GM12878 (cell line): Measurements from ENCODE around the gene BAZ2B. TPM values are rescaled to one million over a fixed set of nuclear protein-coding genes. Genes with fewer than 3 reads are reported as not detected.

Source experiments
- ATAC-seq: fragments of 200-7000 bp; cut with Tn5 transposase; 3 replicates; pipeline ENCODE4 v1.9.1; 2020; ENCODE audit warnings: mild to moderate bottlenecking, moderate library complexity
- BruUV-seq: library from RNA; stranded (reverse); fragments of 400-500 nt; replicated peaks from 2 replicates; lab custom pipeline; 2021; lab: Mats Ljungman, UMichigan
- CTCF ChIA-PET: fragments of 300-600 bp; sonication (Branson Sonifier 250); formaldehyde crosslinking; extraction: SDS; loops from one replicate; lab custom pipeline; 2021; ENCODE audit warnings: inconsistent platforms; lab: Yijun Ruan, JAX
- POLR2A ChIA-PET: fragments of 350-600 bp; formaldehyde crosslinking; extraction: SDS; loops from one replicate; lab custom pipeline; 2021; ENCODE audit warnings: inconsistent platforms; lab: Charles Lee
- RAD21 ChIA-PET: fragments of 300-600 bp; sonication (Branson Sonifier 250); formaldehyde crosslinking; loops from one replicate; lab custom pipeline; 2023; ENCODE audit warnings: antibody characterized with exemption; ENCODE audit not compliant: unreplicated experiment; lab: Charles Lee
- SMC1A ChIA-PET: fragments of 300-600 bp; sonication (Branson Sonifier 250); formaldehyde crosslinking; loops from one replicate; lab custom pipeline; 2023; ENCODE audit not compliant: unreplicated experiment, uncharacterized antibody; lab: Charles Lee
- DNase-seq: peaks from one replicate; pipeline ENCODE4 v3.0.0-alpha.2; 2011; ENCODE audit warnings: low read depth, low spot score
- FAIRE-seq: peaks from 3 replicates; lab custom pipeline; 2011; peaks lifted over from hg19 to GRCh38; lab: Jason Lieb, UNC
- H2AFZ ChIP-seq: 2 replicates; pipeline ENCODE4 v1.6.0; 2011; ENCODE audit warnings: low read depth, low read length, control low read depth; ENCODE audit not compliant: control insufficient read depth
- H3K27ac ChIP-seq: 2 replicates; pipeline ENCODE4 v1.5.1; 2011; ENCODE audit warnings: control low read depth; ENCODE audit not compliant: control insufficient read depth, insufficient read depth
- H3K27me3 ChIP-seq, 2 experiments: replicated peaks in 1 of 2; 2 replicates each; pipeline versions ENCODE4 v1.6.0 to v1.6.1; 2011; ENCODE audit warnings: low read length in 1 of 2; ENCODE audit not compliant: control insufficient read depth in 2 of 2, insufficient read depth in 2 of 2
- H3K36me3 ChIP-seq, 2 experiments: 2 replicates each; pipeline ENCODE4 v1.5.1; 2011; ENCODE audit warnings: low read length in 1 of 2; ENCODE audit not compliant: control insufficient read depth in 2 of 2, insufficient read depth in 2 of 2
- H3K4me1 ChIP-seq: 2 replicates; pipeline ENCODE4 v1.6.1; 2011; ENCODE audit warnings: mild to moderate bottlenecking, low read length, moderate library complexity, mixed read lengths; ENCODE audit not compliant: control insufficient read depth, insufficient read depth
- H3K4me2 ChIP-seq: 2 replicates; pipeline ENCODE4 v1.6.0; 2011; ENCODE audit warnings: control low read depth; ENCODE audit not compliant: control insufficient read depth, insufficient read depth
- H3K4me3 ChIP-seq: fragments of 200-600 bp; sonication (generic); 2 replicates; pipeline ENCODE4 v1.5.1; 2016
- H3K79me2 ChIP-seq: 2 replicates; pipeline ENCODE4 v1.6.0; 2011; ENCODE audit warnings: low read length; ENCODE audit not compliant: control insufficient read depth, insufficient read depth
- H3K9ac ChIP-seq: 2 replicates; pipeline ENCODE4 v1.8.0; 2011; ENCODE audit warnings: low read length, control low read depth, mixed read lengths; ENCODE audit not compliant: control insufficient read depth, insufficient read depth
- H3K9me3 ChIP-seq: replicated peaks from 3 replicates; pipeline ENCODE4 v1.5.1; 2011; ENCODE audit warnings: mild to moderate bottlenecking, low read length; ENCODE audit not compliant: control insufficient read depth, insufficient read depth
- H4K20me1 ChIP-seq: 2 replicates; pipeline ENCODE4 v1.6.0; 2011; ENCODE audit not compliant: control insufficient read depth, insufficient read depth
- ATF2 ChIP-seq: IDR thresholded peaks from 2 replicates; pipeline ENCODE4 v1.6.1; 2012; ENCODE audit warnings: low read length, inconsistent platforms
- CUX1 ChIP-seq: IDR thresholded peaks from 2 replicates; pipeline ENCODE4 v1.6.1; 2012; ENCODE audit warnings: improper control_type of control experiment, low read depth, low read length; ENCODE audit not compliant: insufficient replicate concordance
- GABPA ChIP-seq: IDR thresholded peaks from 2 replicates; pipeline ENCODE4 v1.6.1; 2014; ENCODE audit warnings: antibody characterized with exemption, low read depth, mild to moderate bottlenecking, inconsistent platforms
- JUND ChIP-seq: IDR thresholded peaks from 2 replicates; pipeline ENCODE4 v1.6.1; 2012; ENCODE audit warnings: low read depth, mild to moderate bottlenecking, low read length, improper control_type of control experiment, moderate library complexity
- MTA2 ChIP-seq: fragments of 450-650 bp; IDR thresholded peaks from 2 replicates; pipeline ENCODE4 v1.6.1; 2016; ENCODE audit warnings: low read depth, mild to moderate bottlenecking, moderate library complexity
- RELB ChIP-seq: fragments of 450-650 bp; IDR thresholded peaks from 2 replicates; pipeline ENCODE4 v1.6.1; 2017; ENCODE audit warnings: low read depth, mild to moderate bottlenecking, moderate library complexity
- TBL1XR1 ChIP-seq: IDR thresholded peaks from 2 replicates; pipeline ENCODE4 v1.6.1; 2012; ENCODE audit warnings: low read depth, low read length, improper control_type of control experiment
- ZNF217 ChIP-seq: fragments of 450-650 bp; IDR thresholded peaks from 2 replicates; pipeline ENCODE4 v1.6.1; 2017; ENCODE audit warnings: antibody characterized with exemption, mild to moderate bottlenecking
- WGBS: methylation state at CpG from one replicate; pipeline ENCODE4 v1.1.6; 2016; ENCODE audit warnings: low lambda C conversion rate; ENCODE audit not compliant: insufficient replicate concordance, insufficient coverage; ENCODE audit errors: missing lambda C conversion rate; 5-methylcytosine and 5-hydroxymethylcytosine counted together
- in situ Hi-C: fragments of 300-500 bp; cut with MboI; formaldehyde crosslinking; loops from 9 replicates; pipeline ENCODE4 v1.14.3; 2018; ENCODE audit warnings: mixed read lengths
- intact Hi-C: fragments of 100-400 bp; cut with micrococcal nuclease; formaldehyde crosslinking; loops from one replicate; pipeline ENCODE4 v1.14.2; 2022; ENCODE audit not compliant: unreplicated experiment
- polyA plus RNA-seq, 11 experiments: library from polyadenylated mRNA; depleted of rRNA in 4 of 11; unstranded in 6 of 11; stranded (reverse) in 5 of 11; fragments of >200 nt; fragmentation: Nextera tagmentation in 4 of 11; fragmentation: Illumina TruSeq in 1 of 11; extraction: Ambion mirVana in 4 of 11; extraction: Trizol in 1 of 11; gene quantifications; 1 replicate in 1 of 11; 2 replicates in 10 of 11; pipeline versions ENCODE4 v1.2.1 to v1.2.3, GENCODE V29; 2011 to 2016; ENCODE audit warnings: inconsistent platforms in 2 of 11, missing spikeins in 2 of 11, low read depth in 1 of 11
- total RNA-seq, 4 experiments: library from RNA; depleted of rRNA in 3 of 4; stranded (reverse); fragments of >200 nt in 3 of 4; fragmentation: Illumina TruSeq in 1 of 4; extraction: Trizol in 1 of 4; gene quantifications; 2 replicates each; pipeline versions ENCODE4 v1.2.1 to v1.2.3, GENCODE V29; 2013 to 2021

The BAZ2B gene
- total and polyA plus RNA-seq, 10 of the 15 experiments (the other 5 are each of a cell fraction or from before 2014, with no cell fraction given): 8.8 to 49.7 (median 24.7) TPM

GRCh38 chr2:159382447-159383028 lies 233.8 kb downstream of the BAZ2B start:
- ChIA-PET RAD21 (no interaction called here), CTCF (no interaction called here), POLR2A (no interaction called here), SMC1A (no interaction called here)
- TF ChIP-seq JUND (no peak), ATF2 (no peak)
- no peak overlapping the region for H2AFZ ChIP-seq
- no peaks in the 10 kb centered on the region for H3K9me3 ChIP-seq
- 95% methylated on average over 6 of the region's 6 CpGs for whole genome bisulfite sequencing
- ATAC-seq: no peak
- H3K4me3 ChIP-seq: no peak overlapping the region
- no peaks in the 10 kb centered on the region for H3K27me3 ChIP-seq
- no peak overlapping the region for H3K4me2 ChIP-seq
- no peaks in the 10 kb centered on the region for H3K79me2 ChIP-seq
- no peak for DNase-seq
- H3K9ac ChIP-seq: no peak overlapping the region
- H3K27ac ChIP-seq: no peak overlapping the region
- no peaks in the 10 kb centered on the region for H3K4me1 ChIP-seq
- in situ Hi-C loops (no loop called here), intact Hi-C loops (no loop called here)
- peaks cover 0 to 15% of the 10 kb centered on the region in 2 experiments; a peak in 1 of 4 replicates for H3K36me3 ChIP-seq
- BruUV-seq: no TSS peak
- H4K20me1 ChIP-seq: no peaks in the 10 kb centered on the region
- no peak for FAIRE-seq

GRCh38 chr2:159381574-159381973 lies 234.8 kb downstream of the BAZ2B start:
- Histone ChIP-seq H3K9ac (no peak overlapping the region), H2AFZ (no peak overlapping the region), H3K27me3 (no peaks in the 10 kb centered on the region), H3K9me3 (no peaks in the 10 kb centered on the region), H3K4me3 (no peak overlapping the region), H3K4me2 (no peak overlapping the region), H3K36me3 (peaks cover 0 to 15% of the 10 kb centered on the region in 2 experiments; a peak in 1 of 4 replicates), H3K4me1 (no peaks in the 10 kb centered on the region), H3K27ac (no peak overlapping the region), H4K20me1 (no peaks in the 10 kb centered on the region), H3K79me2 (no peaks in the 10 kb centered on the region)
- no peak for FAIRE-seq
- peak; percentile 51 for ATAC-seq
- CTCF ChIA-PET: no interaction called here
- in situ Hi-C loops (no loop called here), intact Hi-C loops (no loop called here)
- RAD21 ChIA-PET: interaction anchor here (1.0 kb wide), 1 partner anchor 29 kb away, joined by 3 read pairs; no protein-coding TSS in a partner anchor
- no TSS peak for BruUV-seq
- SMC1A ChIA-PET: interaction anchor here (1.0 kb wide), 1 partner anchor 18 kb away, joined by 3 read pairs; no protein-coding TSS in a partner anchor
- DNase-seq: peak; percentile 8
- POLR2A ChIA-PET: no interaction called here
- TF ChIP-seq GABPA (no peak), ZNF217 (no peak), MTA2 (no peak), RELB (no peak), CUX1 (no peak), TBL1XR1 (no peak)
